CD14-positive monocyte (primary cell): ENCODE results near the gene FAM227B. TPM values are rescaled to one million over a fixed set of nuclear protein-coding genes. Genes with fewer than 3 reads are reported as not detected.
A peak's percentile ranks its signal among the peaks of the same experiment; 100 is the strongest.

Experiments used
- DNase-seq, 3 donors: peaks; one replicate each; pipeline ENCODE4 v3.0.0-alpha.2; 2011 to 2022
- H2AFZ ChIP-seq: 2 replicates; pipeline ENCODE4 v1.6.0; 2012; ENCODE audit warnings: mild to moderate bottlenecking, low read depth, low read length, inconsistent platforms; ENCODE audit not compliant: insufficient read depth, poor library complexity, severe bottlenecking
- H3K27ac ChIP-seq, 2 donors: 1 replicate in 1 of 2; 2 replicates in 1 of 2; pipeline ENCODE4 v1.5.1; 2012 to 2013; ENCODE audit warnings: low read length in 2 of 2, control low read depth in 1 of 2, inconsistent platforms in 1 of 2, low read depth in 1 of 2, mild to moderate bottlenecking in 1 of 2
- H3K27me3 ChIP-seq, 2 donors: one replicate each; pipeline versions ENCODE4 v1.6.0 to v1.6.1; 2011 to 2013; ENCODE audit warnings: low read length in 2 of 2; ENCODE audit not compliant: control insufficient read depth in 2 of 2, insufficient read depth in 2 of 2
- H3K36me3 ChIP-seq, 2 donors: replicated peaks in 1 of 2; 1 replicate in 1 of 2; 2 replicates in 1 of 2; pipeline versions ENCODE4 v1.5.1 to v1.6.1; 2012 to 2013; ENCODE audit warnings: low read length in 2 of 2, control low read depth in 1 of 2, inconsistent platforms in 1 of 2, mild to moderate bottlenecking in 1 of 2; ENCODE audit not compliant: insufficient read depth in 2 of 2, control insufficient read depth in 1 of 2
- H3K4me1 ChIP-seq, 2 donors: 1 replicate in 1 of 2; 2 replicates in 1 of 2; pipeline versions ENCODE4 v1.5.1 to v1.6.1; 2012 to 2013; ENCODE audit warnings: low read length in 2 of 2, control low read depth in 1 of 2, inconsistent platforms in 1 of 2, mild to moderate bottlenecking in 1 of 2, moderate library complexity in 1 of 2; ENCODE audit not compliant: insufficient read depth in 2 of 2, control insufficient read depth in 1 of 2
- H3K4me2 ChIP-seq: replicated peaks from 2 replicates; pipeline ENCODE3; 2012; ENCODE audit warnings: low read length, moderate library complexity, mild to moderate bottlenecking; ENCODE audit not compliant: poor library complexity, severe bottlenecking; ENCODE audit errors: extremely low read depth
- H3K4me3 ChIP-seq, 3 experiments: fragments of 200-600 bp in 1 of 3; sonication (generic) in 1 of 3; replicated peaks in 1 of 3; 1 replicate in 2 of 3; 2 replicates in 1 of 3; pipeline ENCODE4 v1.5.1; 2011 to 2013; ENCODE audit warnings: low read length in 3 of 3, mild to moderate bottlenecking in 3 of 3, control low read depth in 2 of 3, low read depth in 2 of 3, inconsistent platforms in 1 of 3, moderate library complexity in 1 of 3
- H3K79me2 ChIP-seq: 2 replicates; pipeline ENCODE4 v1.6.0; 2012; ENCODE audit warnings: mild to moderate bottlenecking, control low read depth, inconsistent platforms, low read length, moderate library complexity; ENCODE audit not compliant: insufficient read depth
- H3K9ac ChIP-seq: 2 replicates; pipeline ENCODE4 v1.6.0; 2017; ENCODE audit warnings: low read length, mild to moderate bottlenecking; ENCODE audit not compliant: insufficient read depth, poor library complexity, severe bottlenecking
- H3K9me3 ChIP-seq, 2 donors: replicated peaks in 1 of 2; 1 replicate in 1 of 2; 2 replicates in 1 of 2; pipeline versions ENCODE4 v1.5.1 to v1.6.1; 2012 to 2013; ENCODE audit warnings: low read length in 2 of 2, control low read depth in 1 of 2; ENCODE audit not compliant: control insufficient read depth in 1 of 2, insufficient read depth in 1 of 2
- H4K20me1 ChIP-seq: 2 replicates; pipeline ENCODE4 v1.6.0; 2012; ENCODE audit warnings: mild to moderate bottlenecking, low read length, control low read depth, moderate library complexity; ENCODE audit not compliant: insufficient read depth
- H3K27ac Mint-ChIP-seq, 7 donors: one replicate each; pipeline ENCODE4 v1.8.0; 2020; ENCODE audit warnings: mild to moderate bottlenecking in 7 of 7, mixed read lengths in 7 of 7, moderate library complexity in 6 of 7, inconsistent platforms in 2 of 7
- H3K27me3 Mint-ChIP-seq, 3 donors: one replicate each; pipeline ENCODE4 v1.8.0; 2021 to 2022; ENCODE audit warnings: low read depth in 3 of 3, mild to moderate bottlenecking in 3 of 3, mixed read lengths in 3 of 3, moderate library complexity in 3 of 3, inconsistent platforms in 1 of 3
- H3K36me3 Mint-ChIP-seq, 2 donors: one replicate each; pipeline ENCODE4 v1.8.0; 2020; ENCODE audit warnings: mixed read lengths in 2 of 2, inconsistent platforms in 1 of 2, mild to moderate bottlenecking in 1 of 2
- H3K4me1 Mint-ChIP-seq: one replicate; pipeline ENCODE4 v1.8.0; 2020; ENCODE audit warnings: mild to moderate bottlenecking, mixed read lengths
- H3K4me3 Mint-ChIP-seq, 2 donors: one replicate each; pipeline ENCODE4 v1.8.0; 2020; ENCODE audit warnings: mild to moderate bottlenecking in 2 of 2, mixed read lengths in 2 of 2, moderate library complexity in 1 of 2
- H3K9me3 Mint-ChIP-seq, 7 donors: one replicate each; pipeline ENCODE4 v1.8.0; 2020 to 2022; ENCODE audit warnings: mixed read lengths in 7 of 7, mild to moderate bottlenecking in 6 of 7, moderate library complexity in 6 of 7, inconsistent platforms in 2 of 7
- WGBS: methylation state at CpG from one replicate; pipeline ENCODE4 v1.1.5; 2013; ENCODE audit warnings: missing lambda C conversion rate; ENCODE audit not compliant: insufficient coverage; 5-methylcytosine and 5-hydroxymethylcytosine counted together
- intact Hi-C, 2 donors: fragments of 100-400 bp; cut with micrococcal nuclease; formaldehyde crosslinking; loops; one replicate each; pipeline versions ENCODE4 v1.15.0 to v1.15.1; 2023
- polyA plus RNA-seq, 3 donors: library from polyadenylated mRNA; depleted of rRNA in 1 of 3; unstranded in 2 of 3; stranded (reverse) in 1 of 3; fragments of 300-500 nt in 2 of 3; fragments of >200 nt in 1 of 3; fragmentation: Illumina TruSeq in 2 of 3; gene quantifications; 1 replicate in 2 of 3; 2 replicates in 1 of 3; pipeline ENCODE4 v1.2.3, GENCODE V29; 2012 to 2021
- TF ChIP-seq, protein P1 (sequence below): fragments of 200-600 bp; IDR thresholded peaks from one replicate; pipeline ENCODE4 v1.8.0; 2022; ENCODE audit warnings: antibody characterized with exemption, mild to moderate bottlenecking

FAM227B gene
- polyA plus RNA-seq, 3 donors = 0.28 to 0.72 (median 0.49) TPM

- H4K20me1 ChIP-seq = no peaks in the 10 kb centered on the region
- TF ChIP-seq, protein P1, sequence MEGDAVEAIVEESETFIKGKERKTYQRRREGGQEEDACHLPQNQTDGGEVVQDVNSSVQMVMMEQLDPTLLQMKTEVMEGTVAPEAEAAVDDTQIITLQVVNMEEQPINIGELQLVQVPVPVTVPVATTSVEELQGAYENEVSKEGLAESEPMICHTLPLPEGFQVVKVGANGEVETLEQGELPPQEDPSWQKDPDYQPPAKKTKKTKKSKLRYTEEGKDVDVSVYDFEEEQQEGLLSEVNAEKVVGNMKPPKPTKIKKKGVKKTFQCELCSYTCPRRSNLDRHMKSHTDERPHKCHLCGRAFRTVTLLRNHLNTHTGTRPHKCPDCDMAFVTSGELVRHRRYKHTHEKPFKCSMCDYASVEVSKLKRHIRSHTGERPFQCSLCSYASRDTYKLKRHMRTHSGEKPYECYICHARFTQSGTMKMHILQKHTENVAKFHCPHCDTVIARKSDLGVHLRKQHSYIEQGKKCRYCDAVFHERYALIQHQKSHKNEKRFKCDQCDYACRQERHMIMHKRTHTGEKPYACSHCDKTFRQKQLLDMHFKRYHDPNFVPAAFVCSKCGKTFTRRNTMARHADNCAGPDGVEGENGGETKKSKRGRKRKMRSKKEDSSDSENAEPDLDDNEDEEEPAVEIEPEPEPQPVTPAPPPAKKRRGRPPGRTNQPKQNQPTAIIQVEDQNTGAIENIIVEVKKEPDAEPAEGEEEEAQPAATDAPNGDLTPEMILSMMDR = no peak
- Mint-ChIP-seq H3K36me3 (no peaks in the 10 kb centered on the region), H3K27ac (no peak overlapping the region), H3K4me3 (no peak overlapping the region), H3K4me1 (peaks cover 26% of the 10 kb centered on the region), H3K27me3 (peaks cover 0 to 2% (median 0%) of the 10 kb centered on the region in 3 donors), H3K9me3 (no peaks in the 10 kb centered on the region)
- no peak overlapping the region for H3K27ac ChIP-seq
- H3K4me1 ChIP-seq = peaks cover 10 to 11% of the 10 kb centered on the region in 2 donors
- no peak overlapping the region for H3K9ac ChIP-seq
- no peaks in the 10 kb centered on the region for H3K27me3 ChIP-seq
- no peak for DNase-seq
- no peak overlapping the region for H3K4me2 ChIP-seq
- no CpG with 5 or more reads among the region's 3 CpGs for WGBS
- intact Hi-C loops = no loop called here
- H3K36me3 ChIP-seq = no peaks in the 10 kb centered on the region
- H3K4me3 ChIP-seq = no peak overlapping the region
- H3K79me2 ChIP-seq = no peaks in the 10 kb centered on the region
- peak overlapping the region; percentile 15 for H2AFZ ChIP-seq
- no peaks in the 10 kb centered on the region for H3K9me3 ChIP-seq
These were observed 152.7 kb downstream of the FAM227B start for GRCh38 chr15:49467746-49468480.

DNA sequence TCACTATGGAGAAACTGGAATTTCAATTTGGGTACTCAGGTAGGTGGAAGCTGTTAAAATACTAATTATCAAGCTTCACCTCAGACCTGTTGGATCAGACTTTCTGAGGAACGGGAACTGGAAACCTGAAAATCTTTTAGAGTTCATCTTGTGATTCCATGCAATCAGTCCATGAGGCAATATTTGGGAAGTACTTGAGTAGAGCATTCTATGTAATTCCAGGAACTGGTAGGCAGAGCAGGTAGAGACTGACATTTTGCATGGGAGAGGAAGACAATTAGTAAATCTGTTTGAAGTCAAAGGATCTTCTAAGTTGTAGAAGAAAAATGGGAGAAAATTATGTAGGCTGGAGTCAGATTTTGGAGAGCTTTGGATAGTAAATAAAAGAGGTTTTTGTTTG lies 154.5 kb downstream of the FAM227B start:
- H3K9ac ChIP-seq = no peak overlapping the region
- H4K20me1 ChIP-seq = no peaks in the 10 kb centered on the region
- TF ChIP-seq, protein P1 = no peak
- Mint-ChIP-seq H3K36me3 (no peaks in the 10 kb centered on the region), H3K27ac (no peak overlapping the region), H3K27me3 (peaks cover 0 to 2% (median 0%) of the 10 kb centered on the region in 3 donors), H3K4me1 (peaks cover 38% of the 10 kb centered on the region), H3K4me3 (no peak overlapping the region), H3K9me3 (no peaks in the 10 kb centered on the region)
- no peaks in the 10 kb centered on the region for H3K36me3 ChIP-seq
- H3K27me3 ChIP-seq = no peaks in the 10 kb centered on the region
- H3K79me2 ChIP-seq = no peaks in the 10 kb centered on the region
- intact Hi-C loops = no loop called here
- peak overlapping the region; percentile 47 for H2AFZ ChIP-seq
- no peak overlapping the region for H3K4me2 ChIP-seq
- WGBS = no CpG with 5 or more reads among the region's 1 CpG
- H3K4me3 ChIP-seq = no peak overlapping the region
- no peaks in the 10 kb centered on the region for H3K9me3 ChIP-seq
- no peak for DNase-seq
- no peak overlapping the region for H3K27ac ChIP-seq
- peaks cover 21 to 29% of the 10 kb centered on the region in 2 donors for H3K4me1 ChIP-seq
